Type B pancreatic cell (in vitro differentiated cells): ENCODE results near the gene ESR2. TPM values are rescaled to one million over a fixed set of nuclear protein-coding genes. Genes with fewer than 3 reads are reported as not detected.
A peak's percentile ranks its signal among the peaks of the same experiment; 100 is the strongest.

Experiments
- DNase-seq: peaks from one replicate; pipeline ENCODE4 v3.0.0; 2021; ENCODE audit warnings: mixed read lengths; ENCODE audit not compliant: unreplicated experiment; ENCODE audit errors: extremely low spot score
- H3K27ac Mint-ChIP-seq: 2 replicates; pipeline ENCODE4 v1.8.0; 2021; ENCODE audit warnings: mild to moderate bottlenecking, mixed read lengths
- H3K27me3 Mint-ChIP-seq: 2 replicates; pipeline ENCODE4 v1.8.0; 2021; ENCODE audit warnings: mixed read lengths
- H3K36me3 Mint-ChIP-seq: 2 replicates; pipeline ENCODE4 v1.8.0; 2021; ENCODE audit warnings: mixed read lengths
- H3K4me1 Mint-ChIP-seq: one replicate; pipeline ENCODE4 v1.8.0; 2021; ENCODE audit warnings: mixed read lengths; ENCODE audit not compliant: unreplicated experiment
- H3K4me3 Mint-ChIP-seq: 2 replicates; pipeline ENCODE4 v1.8.0; 2021; ENCODE audit warnings: mild to moderate bottlenecking, mixed read lengths
- H3K9me3 Mint-ChIP-seq: 2 replicates; pipeline ENCODE4 v1.8.0; 2021; ENCODE audit warnings: mixed read lengths
- total RNA-seq: library from RNA; stranded (reverse); gene quantifications from 2 replicates; pipeline ENCODE4 v1.2.1, GENCODE V29; 2021; ENCODE audit warnings: low replicate concordance
- TF ChIP-seq, protein P1 (sequence below): fragments of 200-600 bp; sonication (generic); conservative IDR thresholded peaks from 2 replicates; pipeline ENCODE4 v1.5.0; 2021; ENCODE audit warnings: antibody characterized with exemption, mild to moderate bottlenecking

Gene ESR2
- total RNA-seq, 1 donor from 2014 or later, result 0.53 TPM

DNA sequence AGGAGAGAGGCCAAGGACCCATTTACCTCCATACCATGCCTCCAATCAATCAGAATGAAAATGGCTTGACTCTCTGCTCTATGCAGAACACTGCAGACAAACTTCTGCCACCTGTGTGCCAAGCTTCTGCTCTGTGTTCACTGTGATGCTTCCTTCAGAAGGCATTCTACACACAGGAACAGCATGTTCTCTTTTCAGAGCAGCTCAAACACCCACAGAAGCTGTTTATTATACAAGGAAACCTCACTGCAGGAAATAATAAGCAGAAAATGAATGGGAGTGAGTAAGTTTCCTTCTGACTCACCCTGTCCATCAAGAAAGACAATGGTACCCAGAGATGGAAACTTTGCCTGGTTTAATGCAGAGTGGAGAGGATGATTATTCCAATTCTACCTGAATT is 2.4 kb upstream of the ESR2 start:
- Mint-ChIP-seq H3K27ac (no peak overlapping the region), H3K4me3 (peak overlapping the region; percentile 2), H3K4me1 (peaks cover 5% of the 10 kb centered on the region), H3K9me3 (no peaks in the 10 kb centered on the region), H3K27me3 (peaks cover 64% of the 10 kb centered on the region), H3K36me3 (no peaks in the 10 kb centered on the region)
- TF ChIP-seq, protein P1, sequence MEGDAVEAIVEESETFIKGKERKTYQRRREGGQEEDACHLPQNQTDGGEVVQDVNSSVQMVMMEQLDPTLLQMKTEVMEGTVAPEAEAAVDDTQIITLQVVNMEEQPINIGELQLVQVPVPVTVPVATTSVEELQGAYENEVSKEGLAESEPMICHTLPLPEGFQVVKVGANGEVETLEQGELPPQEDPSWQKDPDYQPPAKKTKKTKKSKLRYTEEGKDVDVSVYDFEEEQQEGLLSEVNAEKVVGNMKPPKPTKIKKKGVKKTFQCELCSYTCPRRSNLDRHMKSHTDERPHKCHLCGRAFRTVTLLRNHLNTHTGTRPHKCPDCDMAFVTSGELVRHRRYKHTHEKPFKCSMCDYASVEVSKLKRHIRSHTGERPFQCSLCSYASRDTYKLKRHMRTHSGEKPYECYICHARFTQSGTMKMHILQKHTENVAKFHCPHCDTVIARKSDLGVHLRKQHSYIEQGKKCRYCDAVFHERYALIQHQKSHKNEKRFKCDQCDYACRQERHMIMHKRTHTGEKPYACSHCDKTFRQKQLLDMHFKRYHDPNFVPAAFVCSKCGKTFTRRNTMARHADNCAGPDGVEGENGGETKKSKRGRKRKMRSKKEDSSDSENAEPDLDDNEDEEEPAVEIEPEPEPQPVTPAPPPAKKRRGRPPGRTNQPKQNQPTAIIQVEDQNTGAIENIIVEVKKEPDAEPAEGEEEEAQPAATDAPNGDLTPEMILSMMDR, result no peak
- no peak for DNase-seq

DNA sequence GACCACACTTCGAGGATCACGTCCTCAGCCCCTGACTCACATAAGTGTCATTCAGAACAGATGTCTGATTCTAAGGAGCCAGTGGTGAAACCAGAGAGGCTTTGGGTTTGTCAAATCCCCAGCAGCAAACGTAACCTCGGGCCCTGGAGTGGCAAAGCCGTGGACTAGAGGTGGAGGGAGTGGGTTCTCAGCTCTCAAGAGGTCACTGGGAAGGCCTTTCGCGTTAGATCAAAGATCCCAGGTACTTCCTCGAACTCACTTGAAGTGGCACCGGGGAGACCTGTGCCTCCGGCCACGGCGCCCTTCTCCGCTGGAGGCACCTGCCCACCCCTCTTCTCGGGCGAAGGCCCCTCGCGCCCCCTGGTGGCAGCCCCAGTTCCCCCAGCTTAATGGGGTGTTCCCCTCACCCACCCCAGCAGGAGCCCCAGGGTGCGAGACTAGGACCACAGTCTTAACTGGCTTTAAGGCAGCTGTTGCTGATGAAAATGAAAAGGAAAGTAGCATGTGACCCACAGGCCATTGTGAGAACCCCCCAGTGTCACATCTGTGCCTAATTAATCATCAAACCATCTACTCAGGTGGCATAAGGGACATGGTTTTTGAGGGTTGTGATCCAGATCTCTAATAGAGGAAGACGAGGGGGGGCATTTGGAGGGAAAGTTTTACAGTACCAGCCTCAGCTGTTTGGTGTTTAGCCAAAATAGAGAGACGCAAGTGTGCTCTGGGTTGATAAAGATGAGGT is 672 bp upstream of the ESR2 start:
- H3K36me3 Mint-ChIP-seq, result no peaks in the 10 kb centered on the region
- DNase-seq, result peak; percentile 80
- no peak overlapping the region for H3K27ac Mint-ChIP-seq
- TF ChIP-seq, protein P1, result peak; percentile 86
- peaks cover 5% of the 10 kb centered on the region for H3K4me1 Mint-ChIP-seq
- H3K9me3 Mint-ChIP-seq, result no peaks in the 10 kb centered on the region
- H3K27me3 Mint-ChIP-seq, result peaks cover 69% of the 10 kb centered on the region
- peak overlapping the region; percentile 78 for H3K4me3 Mint-ChIP-seq

DNA sequence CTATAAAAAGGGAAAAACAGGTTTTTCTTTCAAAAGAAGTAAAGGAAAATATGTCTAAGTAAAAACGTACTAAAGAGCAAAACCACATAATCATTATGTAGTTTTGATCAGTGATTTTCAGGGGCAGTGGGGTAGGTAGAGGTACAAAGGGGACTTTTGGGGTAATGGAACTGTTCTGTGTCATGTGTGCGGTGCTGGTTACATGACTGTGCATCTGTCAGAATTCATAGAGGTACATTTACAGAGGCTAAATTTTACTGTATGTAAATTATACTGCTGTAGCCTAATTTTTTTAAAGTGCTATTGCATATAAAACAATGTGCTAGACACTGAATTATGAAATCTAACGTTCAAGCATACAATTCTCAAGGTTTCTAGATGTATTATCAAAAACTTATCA is 2.0 kb downstream of the ESR2 start:
- DNase-seq, result no peak
- no peak overlapping the region for H3K27ac Mint-ChIP-seq
- H3K9me3 Mint-ChIP-seq, result no peaks in the 10 kb centered on the region
- H3K4me3 Mint-ChIP-seq, result no peak overlapping the region
- TF ChIP-seq, protein P1, result no peak
- H3K36me3 Mint-ChIP-seq, result no peaks in the 10 kb centered on the region
- peaks cover 5% of the 10 kb centered on the region for H3K4me1 Mint-ChIP-seq
- H3K27me3 Mint-ChIP-seq, result peaks cover 58% of the 10 kb centered on the region

DNA sequence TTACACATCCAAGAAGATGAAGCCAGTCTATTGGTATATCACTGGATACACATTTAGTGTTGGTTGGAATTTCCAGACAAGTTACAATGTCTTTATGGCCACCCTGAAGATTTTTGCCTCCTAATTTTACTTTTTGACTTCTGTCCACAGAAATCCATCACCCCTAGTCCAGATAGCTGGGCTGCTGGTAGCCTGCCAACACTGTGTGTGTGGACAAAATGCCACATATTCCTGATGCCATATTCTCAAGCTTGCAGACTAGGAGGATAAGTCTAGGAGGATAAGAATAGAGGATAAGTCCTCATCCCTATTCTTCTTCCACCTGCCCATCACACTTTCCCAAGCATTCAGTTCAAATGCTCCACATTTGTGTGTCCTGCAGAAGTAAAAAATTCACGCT is 4.6 kb downstream of the ESR2 start:
- no peaks in the 10 kb centered on the region for H3K9me3 Mint-ChIP-seq
- no peak overlapping the region for H3K4me3 Mint-ChIP-seq
- no peaks in the 10 kb centered on the region for H3K36me3 Mint-ChIP-seq
- TF ChIP-seq, protein P1, result no peak
- no peak for DNase-seq
- peaks cover 32% of the 10 kb centered on the region for H3K27me3 Mint-ChIP-seq
- H3K27ac Mint-ChIP-seq, result no peak overlapping the region
- peaks cover 5% of the 10 kb centered on the region for H3K4me1 Mint-ChIP-seq

DNA sequence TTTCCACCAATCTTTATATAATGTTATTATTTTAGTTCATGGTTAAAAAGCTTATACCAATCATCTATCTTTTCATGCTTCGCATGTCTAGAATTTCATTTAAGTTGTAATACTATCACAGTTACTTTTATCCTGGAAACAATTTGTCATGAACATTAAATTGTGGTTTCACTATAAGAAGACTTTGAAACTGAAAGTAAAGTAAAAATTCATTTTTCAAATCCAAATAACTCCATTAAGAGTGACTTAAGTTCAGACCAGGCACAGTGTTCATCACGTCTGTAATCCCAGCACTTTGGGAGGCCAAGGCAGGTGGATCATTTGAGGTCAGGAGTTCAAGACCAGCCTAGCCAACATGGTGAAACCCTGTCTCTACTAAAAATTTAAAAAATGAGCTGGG is 12.4 kb downstream of the ESR2 start:
- no peaks in the 10 kb centered on the region for H3K36me3 Mint-ChIP-seq
- peaks cover 7% of the 10 kb centered on the region for H3K4me1 Mint-ChIP-seq
- TF ChIP-seq, protein P1, result no peak
- H3K4me3 Mint-ChIP-seq, result no peak overlapping the region
- DNase-seq, result no peak
- peaks cover 4% of the 10 kb centered on the region for H3K27me3 Mint-ChIP-seq
- no peak overlapping the region for H3K27ac Mint-ChIP-seq
- no peaks in the 10 kb centered on the region for H3K9me3 Mint-ChIP-seq
